GM19099 (cell line): Measurements from ENCODE around the gene CAMKK2.

ENCODE experiments used
- POLR2A ChIP-seq: IDR thresholded peaks from 3 replicates; pipeline ENCODE4 v1.6.1; 2011; ENCODE audit warnings: low read depth; ENCODE audit not compliant: insufficient read length; ENCODE audit errors: extremely low read depth

CAMKK2 gene

GRCh38 chr12:121263206-121263935 lies 33.1 kb downstream of the CAMKK2 start:
- no peak for TF ChIP-seq POLR2A

GRCh38 chr12:121261398-121261797 lies 35.1 kb downstream of the CAMKK2 start:
- no peak for TF ChIP-seq POLR2A

GRCh38 chr12:121260091-121260490 lies 36.4 kb downstream of the CAMKK2 start:
- TF ChIP-seq POLR2A = no peak

GRCh38 chr12:121259074-121259473 lies 37.4 kb downstream of the CAMKK2 start:
- no peak for TF ChIP-seq POLR2A

GRCh38 chr12:121255433-121255832 lies 41.1 kb downstream of the CAMKK2 start:
- TF ChIP-seq POLR2A = no peak

- TF ChIP-seq POLR2A = no peak
Observed at GRCh38 chr12:121253638-121254335, 42.7 kb downstream of the CAMKK2 start.

GRCh38 chr12:121252712-121253345 lies 43.7 kb downstream of the CAMKK2 start:
- TF ChIP-seq POLR2A = no peak

GRCh38 chr12:121251838-121252237 lies 44.7 kb downstream of the CAMKK2 start:
- TF ChIP-seq POLR2A = no peak

GRCh38 chr12:121250359-121250758 lies 46.1 kb downstream of the CAMKK2 start:
- no peak for TF ChIP-seq POLR2A

- no peak for TF ChIP-seq POLR2A
Observed at GRCh38 chr12:121248622-121249021, 47.9 kb downstream of the CAMKK2 start.

- TF ChIP-seq POLR2A = no peak
Observed at GRCh38 chr12:121246893-121247557, 49.5 kb downstream of the CAMKK2 start.

GRCh38 chr12:121245951-121246350 lies 50.6 kb downstream of the CAMKK2 start:
- TF ChIP-seq POLR2A = no peak

GRCh38 chr12:121245031-121245430 lies 51.5 kb downstream of the CAMKK2 start:
- no peak for TF ChIP-seq POLR2A

- no peak for TF ChIP-seq POLR2A
Observed at GRCh38 chr12:121241156-121241970, 55.1 kb downstream of the CAMKK2 start.
